ENCODE data around the gene REC114.

DNA sequence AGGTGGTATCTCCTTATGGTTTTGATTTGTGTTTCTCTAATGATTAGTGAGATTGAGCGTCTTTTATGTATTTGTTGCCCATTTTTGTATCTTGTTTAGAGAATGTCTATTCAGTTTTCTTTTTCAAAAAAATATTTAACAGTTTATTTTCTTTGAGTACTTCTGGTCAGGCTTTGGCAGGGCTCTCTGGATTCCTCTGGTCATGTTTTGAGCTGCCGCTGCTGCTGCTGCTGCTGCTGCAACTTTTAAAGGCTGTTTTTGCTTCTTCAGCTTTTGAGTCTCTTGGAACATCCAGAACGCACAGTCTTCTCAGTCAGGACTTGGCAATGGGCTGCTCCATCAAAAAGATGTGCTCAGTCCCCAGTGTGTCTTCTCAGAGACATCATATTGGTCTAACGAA, 40.1 kb downstream of the REC114 start:
- no peak for TF ChIP-seq POLR2A (IDR thresholded peaks at IDR 0.05)
- TF ChIP-seq, protein P1, sequence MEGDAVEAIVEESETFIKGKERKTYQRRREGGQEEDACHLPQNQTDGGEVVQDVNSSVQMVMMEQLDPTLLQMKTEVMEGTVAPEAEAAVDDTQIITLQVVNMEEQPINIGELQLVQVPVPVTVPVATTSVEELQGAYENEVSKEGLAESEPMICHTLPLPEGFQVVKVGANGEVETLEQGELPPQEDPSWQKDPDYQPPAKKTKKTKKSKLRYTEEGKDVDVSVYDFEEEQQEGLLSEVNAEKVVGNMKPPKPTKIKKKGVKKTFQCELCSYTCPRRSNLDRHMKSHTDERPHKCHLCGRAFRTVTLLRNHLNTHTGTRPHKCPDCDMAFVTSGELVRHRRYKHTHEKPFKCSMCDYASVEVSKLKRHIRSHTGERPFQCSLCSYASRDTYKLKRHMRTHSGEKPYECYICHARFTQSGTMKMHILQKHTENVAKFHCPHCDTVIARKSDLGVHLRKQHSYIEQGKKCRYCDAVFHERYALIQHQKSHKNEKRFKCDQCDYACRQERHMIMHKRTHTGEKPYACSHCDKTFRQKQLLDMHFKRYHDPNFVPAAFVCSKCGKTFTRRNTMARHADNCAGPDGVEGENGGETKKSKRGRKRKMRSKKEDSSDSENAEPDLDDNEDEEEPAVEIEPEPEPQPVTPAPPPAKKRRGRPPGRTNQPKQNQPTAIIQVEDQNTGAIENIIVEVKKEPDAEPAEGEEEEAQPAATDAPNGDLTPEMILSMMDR (IDR thresholded peaks at IDR 0.05), result no peak
- no peak for TF ChIP-seq POLR2AphosphoS5 (IDR thresholded peaks at IDR 0.05; ENCODE audit: insufficient read depth in 1 of 2, low read depth in 1 of 2)
